Suprapubic skin (tissue), 4 donors: ENCODE results near the gene ACVR1. TPM values are rescaled to one million over a fixed set of nuclear protein-coding genes. Genes with fewer than 3 reads are reported as not detected.

ENCODE experiments used
- DNase-seq, 2 donors: peaks; one replicate each; pipeline ENCODE4 v3.0.0-alpha.2; 2019; ENCODE audit warnings: low spot score in 2 of 2
- H3K27ac ChIP-seq: fragments of 200-600 bp; sonication (generic); one replicate; pipeline ENCODE4 v1.5.1; 2019
- H3K27me3 ChIP-seq: fragments of 200-600 bp; sonication (generic); one replicate; pipeline ENCODE4 v1.5.1; 2019
- H3K36me3 ChIP-seq: fragments of 200-600 bp; sonication (generic); one replicate; pipeline ENCODE4 v1.5.1; 2019
- H3K4me1 ChIP-seq: fragments of 200-600 bp; sonication (generic); one replicate; pipeline ENCODE4 v1.5.1; 2019
- H3K4me3 ChIP-seq: fragments of 200-600 bp; sonication (generic); one replicate; pipeline ENCODE4 v1.5.1; 2019; ENCODE audit warnings: mild to moderate bottlenecking
- H3K9me3 ChIP-seq: fragments of 200-600 bp; sonication (generic); one replicate; pipeline ENCODE4 v1.5.1; 2019
- EP300 ChIP-seq: sonication (generic); formaldehyde crosslinking; IDR thresholded peaks from one replicate; pipeline ENCODE4 v1.6.1; 2017; ENCODE audit warnings: antibody characterized with exemption
- POLR2A ChIP-seq, 2 donors: fragments of 450-650 bp; IDR thresholded peaks; one replicate each; pipeline ENCODE4 v1.6.1; 2017; ENCODE audit warnings: antibody characterized with exemption in 2 of 2, mild to moderate bottlenecking in 2 of 2, moderate library complexity in 2 of 2
- POLR2AphosphoS5 ChIP-seq, 3 donors: sonication (generic); formaldehyde crosslinking; IDR thresholded peaks; one replicate each; pipeline ENCODE4 v1.6.1; 2017; ENCODE audit warnings: antibody characterized with exemption in 3 of 3
- WGBS: methylation state at CpG from one replicate; pipeline ENCODE4 v1.1.5; 2018; 5-methylcytosine and 5-hydroxymethylcytosine counted together
- total RNA-seq, 4 donors: library from RNA; depleted of rRNA; stranded (reverse); fragments of >200 nt; gene quantifications; one replicate each; pipeline ENCODE4 v1.1.0, GENCODE V29; 2016
- TF ChIP-seq, protein P1 (sequence below), 2 donors: fragments of 200-600 bp in 1 of 2; fragments of 450-650 bp in 1 of 2; sonication (generic) in 1 of 2; IDR thresholded peaks; one replicate each; pipeline ENCODE4 v1.5.1; 2016 to 2019; ENCODE audit warnings: antibody characterized with exemption in 2 of 2, mild to moderate bottlenecking in 1 of 2, moderate library complexity in 1 of 2

Gene ACVR1
- total RNA-seq, 4 donors from 2014 or later = 17.5 to 20.6 (median 18.5) TPM

DNA sequence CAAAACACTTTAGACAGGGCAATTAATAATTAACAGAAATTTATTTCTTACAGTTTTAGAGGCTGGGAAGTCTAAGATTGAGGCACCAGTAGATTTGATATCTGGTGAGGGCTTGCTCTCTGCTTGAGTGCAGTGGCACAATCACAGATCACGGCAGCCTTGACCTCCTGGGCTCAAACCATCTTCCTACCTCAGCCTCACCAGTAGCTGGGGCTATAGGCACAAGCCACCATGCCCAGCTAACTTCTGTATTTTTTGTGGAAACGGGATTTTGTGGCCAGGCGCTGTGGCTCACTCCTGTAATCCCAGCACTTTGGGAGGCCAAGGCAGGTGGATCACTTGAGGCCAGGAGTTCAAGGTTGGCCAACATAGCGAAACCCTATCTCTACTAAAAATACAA, 29.0 kb upstream of the ACVR1 start:
- Histone ChIP-seq H3K4me1 (no peaks in the 10 kb centered on the region), H3K27ac (no peak overlapping the region), H3K9me3 (no peaks in the 10 kb centered on the region), H3K4me3 (no peak overlapping the region), H3K27me3 (no peaks in the 10 kb centered on the region), H3K36me3 (no peaks in the 10 kb centered on the region)
- no peak for DNase-seq
- TF ChIP-seq EP300 (no peak), POLR2AphosphoS5 (IDR thresholded peaks at IDR 0.05) (no peak), POLR2A (IDR thresholded peaks at IDR 0.05) (no peak)
- TF ChIP-seq, protein P1, sequence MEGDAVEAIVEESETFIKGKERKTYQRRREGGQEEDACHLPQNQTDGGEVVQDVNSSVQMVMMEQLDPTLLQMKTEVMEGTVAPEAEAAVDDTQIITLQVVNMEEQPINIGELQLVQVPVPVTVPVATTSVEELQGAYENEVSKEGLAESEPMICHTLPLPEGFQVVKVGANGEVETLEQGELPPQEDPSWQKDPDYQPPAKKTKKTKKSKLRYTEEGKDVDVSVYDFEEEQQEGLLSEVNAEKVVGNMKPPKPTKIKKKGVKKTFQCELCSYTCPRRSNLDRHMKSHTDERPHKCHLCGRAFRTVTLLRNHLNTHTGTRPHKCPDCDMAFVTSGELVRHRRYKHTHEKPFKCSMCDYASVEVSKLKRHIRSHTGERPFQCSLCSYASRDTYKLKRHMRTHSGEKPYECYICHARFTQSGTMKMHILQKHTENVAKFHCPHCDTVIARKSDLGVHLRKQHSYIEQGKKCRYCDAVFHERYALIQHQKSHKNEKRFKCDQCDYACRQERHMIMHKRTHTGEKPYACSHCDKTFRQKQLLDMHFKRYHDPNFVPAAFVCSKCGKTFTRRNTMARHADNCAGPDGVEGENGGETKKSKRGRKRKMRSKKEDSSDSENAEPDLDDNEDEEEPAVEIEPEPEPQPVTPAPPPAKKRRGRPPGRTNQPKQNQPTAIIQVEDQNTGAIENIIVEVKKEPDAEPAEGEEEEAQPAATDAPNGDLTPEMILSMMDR (IDR thresholded peaks at IDR 0.05) = no peak
- 95% methylated on average over 1 of the region's 4 CpGs for WGBS

DNA sequence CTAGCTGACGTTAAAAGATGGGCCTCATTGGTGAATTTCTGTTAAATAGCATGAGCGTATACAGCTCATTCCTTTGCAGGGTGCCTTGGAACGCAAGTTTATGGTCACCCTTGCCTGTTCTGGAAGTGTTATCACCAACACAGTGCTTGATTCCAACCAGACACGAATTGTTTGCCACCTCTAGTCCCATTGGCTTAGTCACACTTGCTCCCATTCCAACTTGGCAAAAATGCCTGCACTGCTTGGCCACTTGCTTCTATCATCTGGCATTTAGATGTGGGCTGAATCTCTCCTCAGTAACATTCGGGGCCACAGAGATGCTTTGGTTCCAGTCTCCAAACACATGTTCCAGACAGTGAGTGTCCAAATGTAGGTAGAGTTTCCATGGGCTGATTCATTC, 27.5 kb upstream of the ACVR1 start:
- no peaks in the 10 kb centered on the region for H3K27me3 ChIP-seq
- no peaks in the 10 kb centered on the region for H3K4me1 ChIP-seq
- no peak for DNase-seq
- H3K9me3 ChIP-seq = no peaks in the 10 kb centered on the region
- H3K4me3 ChIP-seq = no peak overlapping the region
- 61% methylated on average over 5 of the region's 5 CpGs for WGBS
- TF ChIP-seq, protein P1 (IDR thresholded peaks at IDR 0.05) = no peak
- no peak for TF ChIP-seq POLR2A (IDR thresholded peaks at IDR 0.05)
- H3K36me3 ChIP-seq = no peaks in the 10 kb centered on the region
- H3K27ac ChIP-seq = no peak overlapping the region

DNA sequence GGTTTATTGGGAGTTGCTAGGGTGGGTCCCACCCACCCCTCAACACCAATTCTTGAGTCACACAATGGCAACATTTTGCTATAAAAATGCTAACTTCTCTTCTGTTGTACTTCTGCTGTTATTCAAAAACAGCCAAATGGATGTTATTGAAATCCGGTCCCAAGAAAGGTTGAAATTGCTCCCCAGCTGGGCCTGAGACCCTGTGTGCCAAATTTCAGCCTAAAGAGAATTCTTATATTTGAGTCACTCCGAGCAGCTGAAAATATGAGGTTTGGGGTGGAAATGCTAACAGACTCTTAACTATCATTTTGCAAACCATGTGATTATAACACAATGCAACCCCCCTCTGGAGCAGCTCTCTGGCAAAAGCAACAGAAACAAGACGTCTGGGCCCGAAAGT, 27.0 kb upstream of the ACVR1 start:
- Histone ChIP-seq H3K27ac (no peak overlapping the region), H3K9me3 (no peaks in the 10 kb centered on the region), H3K36me3 (no peaks in the 10 kb centered on the region), H3K4me3 (no peak overlapping the region), H3K4me1 (no peaks in the 10 kb centered on the region), H3K27me3 (no peaks in the 10 kb centered on the region)
- WGBS = 72% methylated on average over 4 of the region's 4 CpGs
- TF ChIP-seq EP300 = no peak
- no peak for TF ChIP-seq POLR2A (IDR thresholded peaks at IDR 0.05)
- TF ChIP-seq, protein P1 (IDR thresholded peaks at IDR 0.05) = no peak
- TF ChIP-seq POLR2AphosphoS5 (IDR thresholded peaks at IDR 0.05) = no peak
- no peak for DNase-seq

DNA sequence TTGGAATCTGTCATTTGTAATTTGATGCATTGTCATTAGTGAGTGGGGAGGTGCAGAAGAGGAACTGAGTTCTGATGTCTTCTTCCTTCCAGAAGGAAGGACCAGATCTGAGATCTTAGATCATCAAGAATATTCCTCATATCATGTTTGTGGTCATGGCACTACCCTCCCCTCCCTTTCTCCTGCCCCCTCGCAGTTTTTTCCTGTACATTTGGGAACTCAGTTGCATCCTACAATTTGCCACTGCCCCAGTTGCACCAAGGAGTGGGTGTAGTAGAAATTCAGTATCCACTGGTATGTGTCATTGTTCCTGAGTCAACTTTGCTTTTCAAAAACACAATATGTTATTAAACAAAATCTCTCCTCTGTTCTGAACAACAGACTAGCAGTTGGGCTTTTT, 26.6 kb upstream of the ACVR1 start:
- 77% methylated on average over 1 of the region's 1 CpG for WGBS
- TF ChIP-seq, protein P1 (IDR thresholded peaks at IDR 0.05) = no peak
- no peak for TF ChIP-seq EP300
- TF ChIP-seq POLR2A (IDR thresholded peaks at IDR 0.05) = no peak
- no peak for TF ChIP-seq POLR2AphosphoS5 (IDR thresholded peaks at IDR 0.05)
- Histone ChIP-seq H3K27me3 (no peaks in the 10 kb centered on the region), H3K9me3 (no peaks in the 10 kb centered on the region), H3K36me3 (no peaks in the 10 kb centered on the region), H3K4me3 (no peak overlapping the region), H3K27ac (no peak overlapping the region), H3K4me1 (no peaks in the 10 kb centered on the region)
- DNase-seq = no peak

DNA sequence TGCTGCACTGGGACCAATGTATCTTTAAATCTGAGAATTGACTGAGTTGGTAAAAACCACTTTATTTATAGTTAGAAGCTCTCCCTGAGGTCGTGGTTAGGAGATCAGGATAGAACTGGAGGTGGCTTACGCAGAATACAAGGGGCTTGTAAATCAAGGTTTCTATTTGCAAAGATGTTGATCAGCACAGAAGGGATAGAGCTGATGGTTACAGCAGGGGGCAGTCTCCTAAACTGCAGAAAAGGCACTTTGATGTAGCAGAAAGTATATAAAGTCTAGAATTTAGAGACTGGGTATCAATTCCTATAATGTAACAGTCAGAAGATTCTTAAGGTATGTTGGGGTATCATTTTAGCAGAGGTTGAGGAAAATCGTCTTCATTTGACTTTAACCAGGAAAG, 25.2 kb upstream of the ACVR1 start:
- no peaks in the 10 kb centered on the region for H3K4me1 ChIP-seq
- no peaks in the 10 kb centered on the region for H3K27me3 ChIP-seq
- 71% methylated on average over 3 of the region's 3 CpGs for WGBS
- no peak for DNase-seq
- no peak for TF ChIP-seq POLR2AphosphoS5 (IDR thresholded peaks at IDR 0.05)
- no peak for TF ChIP-seq EP300
- no peak for TF ChIP-seq POLR2A (IDR thresholded peaks at IDR 0.05)
- TF ChIP-seq, protein P1 (IDR thresholded peaks at IDR 0.05) = no peak
- no peaks in the 10 kb centered on the region for H3K36me3 ChIP-seq
- no peak overlapping the region for H3K4me3 ChIP-seq
- no peaks in the 10 kb centered on the region for H3K9me3 ChIP-seq
- no peak overlapping the region for H3K27ac ChIP-seq
